Motor neuron (in vitro differentiated cells): ENCODE results near the gene RFTN2. TPM values are rescaled to one million over a fixed set of nuclear protein-coding genes. Genes with fewer than 3 reads are reported as not detected.
A peak's percentile ranks its signal among the peaks of the same experiment; 100 is the strongest.

Experiments
- ATAC-seq, 8 experiments: fragments of 200-7000 bp; cut with Tn5 transposase; replicated peaks in 6 of 8; 2 replicates each; pipeline ENCODE4 v1.8.0; 2021; ENCODE audit warnings: mild to moderate bottlenecking in 8 of 8, moderate library complexity in 8 of 8
- H3K27ac ChIP-seq, 2 donors: fragments of 250-450 bp; sonication (Bioruptor Pico); 2 replicates each; pipeline ENCODE4 v1.9.0; 2021; ENCODE audit warnings: antibody characterized with exemption in 2 of 2, mild to moderate bottlenecking in 2 of 2, moderate library complexity in 1 of 2
- H3K4me1 ChIP-seq, 2 donors: fragments of 250-450 bp; sonication (Bioruptor Pico); replicated peaks in 1 of 2; 2 replicates each; pipeline ENCODE4 v1.6.1; 2021; ENCODE audit warnings: antibody characterized with exemption in 2 of 2, mild to moderate bottlenecking in 2 of 2, moderate library complexity in 1 of 2
- H3K4me3 ChIP-seq, 5 donors: fragments of 250-450 bp; sonication (Bioruptor Pico); 2 replicates each; pipeline ENCODE4 v1.9.0; 2021; ENCODE audit warnings: antibody characterized with exemption in 5 of 5, mild to moderate bottlenecking in 5 of 5, moderate library complexity in 4 of 5
- WGBS, 10 experiments: fragments of 450-650 bp; shearing (Covaris generic); methylation state at CpG; one replicate each; pipeline ENCODE4 v1.0.0; 2022; 5-methylcytosine and 5-hydroxymethylcytosine counted together
- in situ Hi-C, 9 experiments: fragments of 400-800 bp; cut with MboI; loops; one replicate each; pipeline ENCODE4 v1.15.0; 2021; ENCODE audit warnings: low sequenced_read_pairs in 9 of 9, low pct_unique_long_range_greater_than_20kb in 2 of 9; ENCODE audit not compliant: unreplicated experiment in 9 of 9
- total RNA-seq, 8 experiments: library from RNA; unstranded; fragments of 300-600 nt; gene quantifications; 2 replicates each; pipeline versions ENCODE4 v1.2.3 to v1.2.4, GENCODE V29; 2022

Gene RFTN2
- total RNA-seq, 8 experiments from 2014 or later = 0.63 to 22.7 (median 2.3) TPM

DNA sequence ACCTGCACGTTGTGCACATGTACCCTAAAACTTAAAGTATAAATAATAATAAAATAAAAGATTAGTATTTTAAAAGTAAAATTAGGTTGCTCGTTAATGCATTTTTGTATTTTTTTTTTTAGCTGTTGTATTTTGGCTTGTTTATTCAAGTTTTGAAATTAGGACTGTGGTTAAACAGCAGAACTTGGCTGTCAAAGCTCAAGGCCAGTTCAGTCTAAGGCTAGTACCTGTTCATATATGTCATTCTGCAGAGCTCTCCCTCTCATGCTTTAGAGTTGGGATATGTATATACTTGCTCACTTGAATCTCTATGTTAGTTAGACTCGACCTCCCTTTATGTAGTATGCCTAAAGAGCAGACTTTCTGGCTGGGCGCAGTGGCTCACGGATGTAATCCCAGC, 126.8 kb downstream of the RFTN2 start:
- in situ Hi-C loops = no loop called here
- H3K4me3 ChIP-seq = no peak overlapping the region
- no peak for ATAC-seq
- H3K4me1 ChIP-seq = no peaks in the 10 kb centered on the region
- H3K27ac ChIP-seq = no peak overlapping the region
- WGBS, 10 experiments = 87 to 100% (median 92%) methylated on average over 1 to 5 of the region's 5 CpGs; no CpG with 5 or more reads in 2 of the 10 experiments

DNA sequence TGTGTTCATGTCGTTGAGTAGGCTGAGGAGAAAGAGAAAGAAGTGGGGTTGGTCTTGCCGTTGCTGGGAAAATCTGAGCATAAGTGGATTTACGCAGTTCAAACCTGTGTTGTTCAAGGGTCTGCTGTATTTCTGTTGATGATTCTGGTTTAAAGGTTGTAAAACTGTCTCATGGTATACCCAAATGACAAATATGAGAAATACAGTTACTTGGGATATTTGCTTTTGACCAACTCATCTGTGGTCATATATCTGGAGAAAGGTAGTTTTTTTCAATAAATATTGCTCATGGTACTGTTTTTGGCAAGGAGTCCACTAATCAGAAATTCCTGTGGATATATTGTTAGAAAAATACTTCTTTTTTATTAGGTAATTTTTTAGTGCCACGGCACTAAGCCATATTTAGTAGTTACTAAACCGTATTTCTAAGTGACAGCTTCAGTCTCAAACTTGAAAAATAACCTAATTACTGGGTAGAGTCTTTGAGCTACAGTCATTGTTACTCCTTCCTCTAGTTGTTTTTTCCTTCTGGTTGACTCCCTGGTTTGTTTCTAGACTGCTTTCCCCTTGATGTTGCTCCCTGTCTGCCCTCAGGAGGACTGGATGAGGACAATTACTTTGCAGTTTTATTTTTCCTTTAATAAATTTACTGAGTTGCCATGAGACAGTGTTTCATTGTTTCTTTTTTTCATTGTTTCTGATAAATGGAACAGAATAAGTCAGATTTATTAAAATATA, 128.1 kb downstream of the RFTN2 start:
- in situ Hi-C loops = no loop called here
- no peak for ATAC-seq
- H3K4me1 ChIP-seq = no peaks in the 10 kb centered on the region
- 75 to 100% (median 92%) methylated on average over 2 to 5 of the region's 5 CpGs; no CpG with 5 or more reads in 1 of the 10 experiments for WGBS, 10 experiments
- no peak overlapping the region for H3K4me3 ChIP-seq
- no peak overlapping the region for H3K27ac ChIP-seq

DNA sequence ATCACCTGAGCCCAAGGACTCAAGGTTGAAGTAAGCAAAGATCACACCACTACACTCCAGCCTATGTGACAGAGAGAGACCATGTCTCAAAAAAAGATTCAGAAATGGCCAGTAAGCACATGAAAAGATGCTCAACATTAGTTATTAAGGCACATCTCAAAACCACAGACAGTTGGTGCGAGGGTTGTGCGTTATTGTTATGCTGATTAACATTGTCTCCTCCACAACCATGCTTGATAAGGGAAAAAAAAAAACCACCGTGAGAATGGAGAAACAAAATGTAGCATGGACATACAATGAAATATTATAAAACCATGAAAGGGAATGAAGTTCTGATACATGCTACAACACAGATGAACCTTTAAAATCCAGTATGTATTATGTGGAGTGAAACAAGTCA, 132.2 kb downstream of the RFTN2 start:
- Histone ChIP-seq H3K4me1 (no peaks in the 10 kb centered on the region), H3K4me3 (no peak overlapping the region), H3K27ac (no peak overlapping the region)
- no peak for ATAC-seq
- WGBS, 10 experiments = 70 to 100% (median 88%) methylated on average over 1 to 3 of the region's 3 CpGs; no CpG with 5 or more reads in 4 of the 10 experiments
- in situ Hi-C loops = no loop called here

DNA sequence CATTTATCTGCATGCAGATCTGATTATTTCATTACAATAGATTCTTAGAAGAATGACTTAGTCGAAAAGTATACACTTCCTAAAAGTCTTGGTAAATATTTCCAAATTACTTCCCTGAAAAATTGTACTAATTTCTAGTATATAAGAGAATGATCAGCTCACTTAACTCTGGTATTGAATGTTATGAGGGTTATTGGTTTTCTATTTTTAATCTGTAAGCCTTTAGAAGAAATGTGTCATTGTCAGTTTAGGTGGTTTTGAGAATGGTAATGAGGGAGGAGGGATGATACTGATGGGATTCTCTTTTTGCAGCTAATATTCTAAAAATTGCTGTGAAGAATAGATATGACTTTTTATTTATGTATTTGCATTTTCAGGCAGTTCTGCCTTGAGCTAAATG, 135.7 kb downstream of the RFTN2 start:
- WGBS, 10 experiments = 0 to 100% (median 74%) methylated on average over 1 of the region's 1 CpG; no CpG with 5 or more reads in 2 of the 10 experiments

DNA sequence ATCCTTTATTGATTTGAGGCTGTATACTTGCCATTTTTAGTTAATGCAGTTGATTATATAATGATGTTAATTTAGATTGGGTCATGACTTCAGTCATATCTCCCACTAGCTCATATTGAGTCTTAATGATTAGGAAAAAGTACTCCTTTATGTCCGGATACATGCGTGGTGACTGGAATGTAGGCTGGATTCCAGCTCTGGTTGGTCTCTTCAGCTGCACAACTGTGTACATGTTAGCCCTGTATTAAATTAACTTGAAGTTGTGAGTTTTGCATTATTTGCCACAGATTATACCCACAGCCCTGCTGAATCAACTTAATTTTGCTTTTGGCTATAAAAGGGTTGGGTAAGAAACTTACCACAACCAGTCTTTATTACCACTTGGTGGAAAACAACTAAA, 137.0 kb downstream of the RFTN2 start:
- in situ Hi-C loops = no loop called here
- WGBS, 10 experiments = 28 to 100% (median 88%) methylated on average over 2 of the region's 2 CpGs; no CpG with 5 or more reads in 1 of the 10 experiments
- Histone ChIP-seq H3K4me3 (no peak overlapping the region), H3K27ac (no peak overlapping the region), H3K4me1 (no peaks in the 10 kb centered on the region)
- peak in 1 of 8 experiments; percentile 34 for ATAC-seq

More for the DNA sequence above, 135.7 kb downstream of the RFTN2 start:
- Histone ChIP-seq H3K4me1 (no peaks in the 10 kb centered on the region), H3K27ac (no peak overlapping the region), H3K4me3 (no peak overlapping the region)
- in situ Hi-C loops = no loop called here
- ATAC-seq = no peak

Other genes starting within 250 kb of the RFTN2 start
- 100 to 1,000 TPM; 165 to 338 (median 223) TPM for gene SF3B1, start 240.6 kb downstream of the RFTN2 start, total RNA-seq
- 10 to 100 TPM; 11.4 to 66.0 (median 35.0) TPM for gene COQ10B, start 222.0 kb downstream of the RFTN2 start, total RNA-seq
- 100 to 1,000 TPM; 268 to 960 (median 288) TPM for gene HSPD1, start 175.7 kb downstream of the RFTN2 start, total RNA-seq
- 100 to 1,000 TPM; 149 to 561 (median 246) TPM for gene HSPE1, start 175.2 kb downstream of the RFTN2 start, total RNA-seq
- gene MOB4, start 159.5 kb downstream of the RFTN2 start, total RNA-seq = 10 to 100 TPM; 31.9 to 50.9 (median 43.7) TPM
- gene MARS2, start 29.8 kb upstream of the RFTN2 start, total RNA-seq = 10 to 100 TPM in 3 of 8 experiments, 1 to 10 TPM in 5; 5.4 to 21.0 (median 8.4) TPM
- gene BOLL, start 109.7 kb upstream of the RFTN2 start, total RNA-seq = under 1 TPM in 5 of 8 experiments, not detected in 3; 0.15 to 0.57 (median 0.18) TPM
- 10 to 100 TPM in 4 of 8 experiments, 1 to 10 TPM in 4; 7.0 to 16.8 (median 10.1) TPM for gene PLCL1, start 129.0 kb upstream of the RFTN2 start, total RNA-seq